ENCODE measurements around the gene C10orf71.

The C10orf71 gene

GRCh38 chr10:49367600-49367999 lies 68.6 kb downstream of the C10orf71 start:
- no peak overlapping the region for H3K4me3 ChIP-seq (ENCODE audit: low read length)
- no peaks in the 10 kb centered on the region for H4K20me1 ChIP-seq (ENCODE audit: insufficient read depth, low read length)
- H3K27ac ChIP-seq (ENCODE audit: low read length) = no peak overlapping the region
- no peaks in the 10 kb centered on the region for H3K27me3 ChIP-seq (replicated peaks; ENCODE audit: insufficient read depth, low read length)
- no peaks in the 10 kb centered on the region for H3F3A ChIP-seq (ENCODE audit: insufficient read depth, low read length)
- H3K36me3 ChIP-seq (replicated peaks; ENCODE audit: insufficient read depth, low read length) = no peaks in the 10 kb centered on the region
- no peak for DNase-seq
- TF ChIP-seq EZH2phosphoT487 (IDR thresholded peaks at IDR 0.05; ENCODE audit: low read length) = no peak
- TF ChIP-seq CTCF (IDR thresholded peaks at IDR 0.05; ENCODE audit: low read length) = no peak
- TF ChIP-seq EZH2 (optimal IDR thresholded peaks at IDR 0.05; ENCODE audit: low read depth, low read length) = no peak
- H3K9me2 ChIP-seq (replicated peaks; ENCODE audit: insufficient read depth, low read length) = no peaks in the 10 kb centered on the region
- H3K4me1 ChIP-seq (ENCODE audit: low read length) = no peaks in the 10 kb centered on the region
- no peaks in the 10 kb centered on the region for H3K9me3 ChIP-seq (replicated peaks; ENCODE audit: insufficient read depth, low read length)
- H2AFZ ChIP-seq (ENCODE audit: low read length) = no peak overlapping the region
- no peak overlapping the region for H3K4me2 ChIP-seq (ENCODE audit: low read depth, low read length)
- H3K79me2 ChIP-seq (ENCODE audit: low read length) = no peaks in the 10 kb centered on the region
- H3K9ac ChIP-seq (ENCODE audit: low read length) = no peak overlapping the region

DNA sequence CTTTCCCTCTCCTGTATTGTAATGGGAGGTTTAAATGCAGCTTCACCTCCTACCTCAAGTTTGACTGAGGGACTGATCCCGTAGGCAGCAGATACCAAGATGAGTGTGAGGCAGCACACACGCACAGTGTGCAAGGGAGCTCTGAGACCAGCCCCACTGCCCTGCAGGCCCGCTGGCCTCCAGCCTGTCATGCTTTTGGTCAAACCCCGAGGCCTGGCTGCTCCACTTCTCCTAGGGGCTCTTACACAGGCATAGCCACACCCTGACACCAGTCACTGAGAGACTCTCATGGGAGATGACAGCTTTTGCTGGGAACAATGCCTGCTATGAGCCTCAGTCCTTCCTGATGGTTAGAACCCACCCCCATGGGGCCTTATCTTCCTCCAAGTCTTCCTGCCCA lies 69.3 kb downstream of the C10orf71 start:
- no peak overlapping the region for H3K4me2 ChIP-seq (ENCODE audit: low read depth, low read length)
- H3K4me3 ChIP-seq (ENCODE audit: low read length) = no peak overlapping the region
- no peaks in the 10 kb centered on the region for H3K79me2 ChIP-seq (ENCODE audit: low read length)
- H3F3A ChIP-seq (ENCODE audit: insufficient read depth, low read length) = no peaks in the 10 kb centered on the region
- H3K9me2 ChIP-seq (replicated peaks; ENCODE audit: insufficient read depth, low read length) = no peaks in the 10 kb centered on the region
- no peaks in the 10 kb centered on the region for H3K9me3 ChIP-seq (replicated peaks; ENCODE audit: insufficient read depth, low read length)
- TF ChIP-seq CTCF (IDR thresholded peaks at IDR 0.05; ENCODE audit: low read length) = no peak
- TF ChIP-seq EZH2 (optimal IDR thresholded peaks at IDR 0.05; ENCODE audit: low read depth, low read length) = no peak
- no peak for TF ChIP-seq EZH2phosphoT487 (IDR thresholded peaks at IDR 0.05; ENCODE audit: low read length)
- H3K27ac ChIP-seq (ENCODE audit: low read length) = no peak overlapping the region
- no peaks in the 10 kb centered on the region for H3K4me1 ChIP-seq (ENCODE audit: low read length)
- DNase-seq = no peak
- no peak overlapping the region for H3K9ac ChIP-seq (ENCODE audit: low read length)
- H4K20me1 ChIP-seq (ENCODE audit: insufficient read depth, low read length) = no peaks in the 10 kb centered on the region
- H2AFZ ChIP-seq (ENCODE audit: low read length) = no peak overlapping the region
- H3K36me3 ChIP-seq (replicated peaks; ENCODE audit: insufficient read depth, low read length) = no peaks in the 10 kb centered on the region
- no peaks in the 10 kb centered on the region for H3K27me3 ChIP-seq (replicated peaks; ENCODE audit: insufficient read depth, low read length)

DNA sequence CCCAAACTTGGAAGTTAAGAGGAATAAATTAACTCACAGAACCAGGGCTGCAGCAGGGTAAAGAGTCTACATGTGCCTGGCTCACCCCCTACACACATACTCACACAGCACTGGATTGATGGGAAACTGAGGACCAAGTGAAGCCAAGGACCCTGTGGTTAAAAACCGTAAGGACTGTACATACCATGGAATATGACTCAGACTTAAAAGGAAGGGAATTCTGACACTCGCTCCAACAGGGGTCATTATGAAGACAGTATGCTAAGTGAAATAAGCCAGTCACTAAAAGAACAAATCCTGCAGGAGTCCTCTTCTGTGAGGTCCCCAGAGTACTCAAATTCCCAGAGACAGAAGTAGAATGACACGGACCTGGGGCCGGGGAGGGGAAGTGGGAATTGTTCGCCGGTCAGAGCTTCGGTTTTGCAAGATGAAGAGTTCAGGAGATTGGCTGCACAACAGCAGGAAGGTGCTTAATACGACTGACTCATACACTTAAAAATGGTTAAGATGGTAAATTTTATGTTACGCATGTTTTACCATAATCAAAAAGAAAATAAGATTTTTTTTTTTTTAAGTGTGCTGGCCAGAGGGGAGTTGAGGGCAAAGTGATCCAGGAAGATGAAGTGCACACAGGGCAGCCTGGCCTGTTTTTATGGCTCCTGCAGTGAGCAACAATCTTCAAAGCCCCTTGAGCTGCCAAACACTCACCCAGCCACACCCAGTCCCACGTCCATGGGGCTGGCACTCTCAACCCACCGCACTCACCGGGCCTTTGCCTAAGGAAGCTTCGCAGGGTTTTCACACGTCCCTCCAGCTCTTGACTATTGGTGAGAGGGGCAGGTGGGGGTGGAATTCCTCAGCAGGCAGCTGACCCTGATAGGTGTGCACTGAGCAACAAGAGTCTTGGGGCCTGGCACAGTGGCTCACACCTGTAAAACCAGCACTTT lies 70.5 kb downstream of the C10orf71 start:
- DNase-seq = no peak
- Histone ChIP-seq H2AFZ (ENCODE audit: low read length) (no peak overlapping the region), H3K36me3 (replicated peaks; ENCODE audit: insufficient read depth, low read length) (no peaks in the 10 kb centered on the region), H3K4me3 (ENCODE audit: low read length) (no peak overlapping the region), H3K9ac (ENCODE audit: low read length) (no peak overlapping the region), H3K9me3 (replicated peaks; ENCODE audit: insufficient read depth, low read length) (no peaks in the 10 kb centered on the region), H3K27me3 (replicated peaks; ENCODE audit: insufficient read depth, low read length) (no peaks in the 10 kb centered on the region), H3K4me2 (ENCODE audit: low read depth, low read length) (no peak overlapping the region), H3F3A (ENCODE audit: insufficient read depth, low read length) (no peaks in the 10 kb centered on the region), H3K4me1 (ENCODE audit: low read length) (no peaks in the 10 kb centered on the region), H3K27ac (ENCODE audit: low read length) (no peak overlapping the region), H4K20me1 (ENCODE audit: insufficient read depth, low read length) (no peaks in the 10 kb centered on the region), H3K79me2 (ENCODE audit: low read length) (no peaks in the 10 kb centered on the region), H3K9me2 (replicated peaks; ENCODE audit: insufficient read depth, low read length) (no peaks in the 10 kb centered on the region)
- TF ChIP-seq CTCF (IDR thresholded peaks at IDR 0.05; ENCODE audit: low read length) (no peak), EZH2 (optimal IDR thresholded peaks at IDR 0.05; ENCODE audit: low read depth, low read length) (no peak), EZH2phosphoT487 (IDR thresholded peaks at IDR 0.05; ENCODE audit: low read length) (no peak)
